Measurements from ENCODE around the gene SLC30A1.

GRCh38 chr1:211526101-211526500, 52.9 kb downstream of the SLC30A1 start:
- TF ChIP-seq, protein P1, sequence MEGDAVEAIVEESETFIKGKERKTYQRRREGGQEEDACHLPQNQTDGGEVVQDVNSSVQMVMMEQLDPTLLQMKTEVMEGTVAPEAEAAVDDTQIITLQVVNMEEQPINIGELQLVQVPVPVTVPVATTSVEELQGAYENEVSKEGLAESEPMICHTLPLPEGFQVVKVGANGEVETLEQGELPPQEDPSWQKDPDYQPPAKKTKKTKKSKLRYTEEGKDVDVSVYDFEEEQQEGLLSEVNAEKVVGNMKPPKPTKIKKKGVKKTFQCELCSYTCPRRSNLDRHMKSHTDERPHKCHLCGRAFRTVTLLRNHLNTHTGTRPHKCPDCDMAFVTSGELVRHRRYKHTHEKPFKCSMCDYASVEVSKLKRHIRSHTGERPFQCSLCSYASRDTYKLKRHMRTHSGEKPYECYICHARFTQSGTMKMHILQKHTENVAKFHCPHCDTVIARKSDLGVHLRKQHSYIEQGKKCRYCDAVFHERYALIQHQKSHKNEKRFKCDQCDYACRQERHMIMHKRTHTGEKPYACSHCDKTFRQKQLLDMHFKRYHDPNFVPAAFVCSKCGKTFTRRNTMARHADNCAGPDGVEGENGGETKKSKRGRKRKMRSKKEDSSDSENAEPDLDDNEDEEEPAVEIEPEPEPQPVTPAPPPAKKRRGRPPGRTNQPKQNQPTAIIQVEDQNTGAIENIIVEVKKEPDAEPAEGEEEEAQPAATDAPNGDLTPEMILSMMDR (IDR thresholded peaks at IDR 0.05; ENCODE audit: insufficient read depth, low read length, poor library complexity, severe bottlenecking) = no peak
- no peak for TF ChIP-seq EZH2phosphoT487 (conservative IDR thresholded peaks at IDR 0.05; ENCODE audit: low read length)

Data from SU-DHL-6 (cell line).